Pancreas (tissue), 10 donors: ENCODE data around the gene PSMA1. TPM values are rescaled to one million over a fixed set of nuclear protein-coding genes. Genes with fewer than 3 reads are reported as not detected.
A peak's percentile ranks its signal among the peaks of the same experiment; 100 is the strongest.

Experiments
- ATAC-seq, 4 donors: fragments of 200-7000 bp; cut with Tn5 transposase; one replicate each; pipeline versions ENCODE4 v1.8.0 to v1.9.1; 2020; ENCODE audit warnings: mild to moderate bottlenecking in 4 of 4, moderate library complexity in 4 of 4
- DNase-seq, 6 donors: peaks; one replicate each; pipeline ENCODE4 v3.0.0-alpha.2; 2020
- FAIRE-seq: peaks from 2 replicates; lab custom pipeline; 2012; peaks lifted over from hg19 to GRCh38; lab: Jason Lieb, UNC
- H3K27ac ChIP-seq, 4 donors: fragments of 200-600 bp; sonication (generic); 1 replicate in 3 of 4; 2 replicates in 1 of 4; pipeline versions ENCODE4 v1.5.0 to v1.8.0; 2020
- H3K27me3 ChIP-seq, 4 donors: fragments of 200-600 bp; one replicate each; pipeline ENCODE4 v1.8.0; 2021
- H3K36me3 ChIP-seq, 3 donors: fragments of 200-600 bp; sonication (generic) in 1 of 3; one replicate each; pipeline versions ENCODE4 v1.5.0 to v1.8.0; 2020 to 2021
- H3K4me1 ChIP-seq, 3 donors: fragments of 200-600 bp; one replicate each; pipeline ENCODE4 v1.8.0; 2021
- H3K4me3 ChIP-seq, 4 donors: fragments of 200-600 bp; sonication (generic) in 2 of 4; one replicate each; pipeline versions ENCODE4 v1.5.0 to v1.8.0; 2020 to 2021
- H3K9me3 ChIP-seq, 4 donors: fragments of 200-600 bp; one replicate each; pipeline ENCODE4 v1.8.0; 2021
- CTCF ChIP-seq, 4 donors: fragments of 200-600 bp; sonication (generic) in 3 of 4; IDR thresholded peaks; one replicate each; pipeline versions ENCODE4 v1.5.0 to v1.8.0; 2021; ENCODE audit warnings: antibody characterized with exemption in 4 of 4
- WGBS, 2 donors: extraction: QIAGEN DNeasy Blood & Tissue Kit; methylation state at CpG; one replicate each; pipeline ENCODE4 v1.1.7; 2013; 5-methylcytosine and 5-hydroxymethylcytosine counted together
- intact Hi-C, 3 donors: fragments of 100-400 bp; cut with DNase I; formaldehyde crosslinking; loops; one replicate each; pipeline versions ENCODE4 v1.11.1 to v1.14.2; 2022
- polyA plus RNA-seq, 2 donors: library from polyadenylated mRNA; stranded (reverse); fragments of 200-250 nt; gene quantifications; one replicate each; pipeline ENCODE4 v1.2.3, GENCODE V29; 2013
- total RNA-seq, 6 donors: library from RNA; stranded (reverse); fragmentation: NEBNext Ultra II Directional in 4 of 6; extraction: Animal tissue kit (Norgen Biotek cat#: 25700) in 4 of 6; gene quantifications; one replicate each; pipeline versions ENCODE4 v1.2.1 to v1.2.4, GENCODE V29; 2021 to 2023
- donor health status: healthy with polysubstance abuse.
- donor health status: DM: no; HTN: no; CAD: no; lungs with moderate emphysema.
- donor health status: DM: no; HTN: no; CAD: no.
- donor health status: control.
- donor health status: control.
- donor health status: Bipolar disorder and iron deficiency.
- donor health status: DM: yes; HTN: yes; CAD: no.
- donor health status: DM: no; HTN: no; CAD: no.
- donor health status: DM: no; HTN: no; CAD: no.
- donor health status: DM: yes; HTN: yes; CAD: no.

Gene PSMA1
- total and polyA plus RNA-seq, 8 donors: 26.7 to 115 (median 54.5) TPM

GRCh38 chr11:14522245-14522644 is 2.1 kb upstream of the PSMA1 start:
- Histone ChIP-seq H3K36me3 (peaks cover 0 to 12% (median 0%) of the 10 kb centered on the region in 3 donors), H3K27me3 (no peaks in the 10 kb centered on the region), H3K9me3 (no peaks in the 10 kb centered on the region), H3K4me3 (no peak overlapping the region), H3K4me1 (peaks cover 5 to 14% (median 10%) of the 10 kb centered on the region in 3 donors), H3K27ac (no peak overlapping the region)
- 98 to 100% methylated on average over 1 of the region's 1 CpG for WGBS, 2 donors
- intact Hi-C loops: no loop called here
- DNase-seq (no peak), FAIRE-seq (no peak), ATAC-seq (no peak)
- TF ChIP-seq CTCF (IDR thresholded peaks at IDR 0.05): no peak

- no peaks in the 10 kb centered on the region for H3K9me3 ChIP-seq
- FAIRE-seq: no peak
- WGBS, 2 donors: 11 to 13% methylated on average over 11 of the region's 11 CpGs
- intact Hi-C loops: no loop called here
- peak overlapping the region; percentile 54 to 80 (median 69) for H3K4me3 ChIP-seq
- no peaks in the 10 kb centered on the region for H3K27me3 ChIP-seq
- no peak for TF ChIP-seq CTCF (IDR thresholded peaks at IDR 0.05)
- H3K36me3 ChIP-seq: peaks cover 0 to 26% (median 4%) of the 10 kb centered on the region in 3 donors
- no peak for DNase-seq
- peaks cover 5 to 14% (median 10%) of the 10 kb centered on the region in 3 donors for H3K4me1 ChIP-seq
- no peak for ATAC-seq
- peak overlapping the region in 3 of 4 donors; percentile 59 to 84 (median 77) for H3K27ac ChIP-seq
Observed at GRCh38 chr11:14520747-14521151, 563 bp upstream of the PSMA1 start.

- H3K9me3 ChIP-seq: no peaks in the 10 kb centered on the region
- ATAC-seq (peak in 3 of 4 donors; percentile 0 to 14 (median 1)), FAIRE-seq (no peak), DNase-seq (no peak)
- H3K4me1 ChIP-seq: peaks cover 5 to 14% (median 10%) of the 10 kb centered on the region in 3 donors
- TF ChIP-seq CTCF (IDR thresholded peaks at IDR 0.05): no peak
- WGBS, 2 donors: 0% methylated on average over 10 of the region's 10 CpGs
- H3K4me3 ChIP-seq: peak overlapping the region; percentile 54 to 80 (median 69)
- intact Hi-C loops: no loop called here
- H3K27ac ChIP-seq: peak overlapping the region; percentile 59 to 84 (median 72)
- H3K36me3 ChIP-seq: peaks cover 0 to 26% (median 10%) of the 10 kb centered on the region in 3 donors
- no peaks in the 10 kb centered on the region for H3K27me3 ChIP-seq
Observed at GRCh38 chr11:14519597-14519916, 629 bp downstream of the PSMA1 start.

DNA sequence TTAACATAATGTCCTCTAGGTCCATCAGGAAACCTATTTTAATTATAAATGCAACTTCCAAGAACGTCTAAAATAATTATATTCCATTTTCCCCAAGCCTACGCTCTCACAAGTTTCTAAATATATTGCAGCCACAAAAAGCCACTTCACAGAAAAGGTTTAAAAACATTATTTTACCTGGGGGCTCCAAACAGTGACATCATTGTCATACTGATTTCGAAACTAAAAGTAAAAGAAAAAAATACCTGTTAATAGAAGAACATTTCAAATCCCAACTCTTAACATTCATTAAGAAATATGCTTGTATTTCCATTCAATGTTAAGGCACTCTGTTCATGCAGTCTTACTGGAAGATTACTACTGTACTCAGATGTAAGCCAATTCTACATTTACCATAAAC is 1.4 kb downstream of the PSMA1 start:
- intact Hi-C loops: no loop called here
- DNase-seq (no peak), FAIRE-seq (no peak), ATAC-seq (no peak)
- H3K4me1 ChIP-seq: peaks cover 5 to 14% (median 10%) of the 10 kb centered on the region in 3 donors
- 58 to 68% methylated on average over 3 of the region's 3 CpGs for WGBS, 2 donors
- no peak for TF ChIP-seq CTCF (IDR thresholded peaks at IDR 0.05)
- H3K36me3 ChIP-seq: peaks cover 0 to 26% (median 11%) of the 10 kb centered on the region in 3 donors
- H3K27me3 ChIP-seq: no peaks in the 10 kb centered on the region
- H3K9me3 ChIP-seq: no peaks in the 10 kb centered on the region
- H3K4me3 ChIP-seq: peak overlapping the region in 2 of 4 donors; percentile 68 to 80
- no peak overlapping the region for H3K27ac ChIP-seq

DNA sequence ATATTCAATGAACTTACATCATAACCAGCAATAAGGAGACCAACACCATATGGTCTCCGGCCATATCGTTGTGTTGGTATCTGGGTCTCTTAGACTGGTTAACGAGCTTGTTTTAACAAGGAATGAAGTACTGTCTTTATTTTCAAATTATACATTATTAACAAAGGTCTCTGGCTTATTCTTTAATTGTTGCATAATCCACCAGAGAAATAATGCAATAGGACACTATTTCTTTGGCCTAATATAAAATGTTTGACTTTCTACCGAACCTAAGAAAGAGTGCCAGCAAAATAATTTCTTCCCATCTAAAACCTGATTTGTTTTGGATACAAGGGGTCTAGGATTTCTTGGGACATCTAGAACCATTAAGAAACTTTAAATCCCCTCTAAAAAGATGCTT is 6.4 kb downstream of the PSMA1 start:
- H3K4me3 ChIP-seq: no peak overlapping the region
- no peak overlapping the region for H3K27ac ChIP-seq
- H3K4me1 ChIP-seq: peaks cover under 1 to 8% (median 4%) of the 10 kb centered on the region in 3 donors
- H3K36me3 ChIP-seq: peaks cover 0 to 67% (median 30%) of the 10 kb centered on the region in 3 donors
- intact Hi-C loops: no loop called here
- H3K27me3 ChIP-seq: no peaks in the 10 kb centered on the region
- no peak for DNase-seq
- ATAC-seq: no peak
- WGBS, 2 donors: 92 to 95% methylated on average over 4 of the region's 4 CpGs
- FAIRE-seq: no peak
- no peaks in the 10 kb centered on the region for H3K9me3 ChIP-seq
- TF ChIP-seq CTCF (IDR thresholded peaks at IDR 0.05): no peak
